ENCODE results near the gene PC. TPM values are rescaled to one million over a fixed set of nuclear protein-coding genes. Genes with fewer than 3 reads are reported as not detected.

PC gene
- total RNA-seq, 1 experiment from 2014 or later = 24.5 TPM

- CTCF ChIA-PET = no interaction called here
- POLR2A ChIA-PET (ENCODE audit: unreplicated experiment) = no interaction called here
- BruUV-seq (replicated peaks) = no TSS peak
These were observed 25.6 kb downstream of the PC start for GRCh38 chr11:66932543-66932942.

DNA sequence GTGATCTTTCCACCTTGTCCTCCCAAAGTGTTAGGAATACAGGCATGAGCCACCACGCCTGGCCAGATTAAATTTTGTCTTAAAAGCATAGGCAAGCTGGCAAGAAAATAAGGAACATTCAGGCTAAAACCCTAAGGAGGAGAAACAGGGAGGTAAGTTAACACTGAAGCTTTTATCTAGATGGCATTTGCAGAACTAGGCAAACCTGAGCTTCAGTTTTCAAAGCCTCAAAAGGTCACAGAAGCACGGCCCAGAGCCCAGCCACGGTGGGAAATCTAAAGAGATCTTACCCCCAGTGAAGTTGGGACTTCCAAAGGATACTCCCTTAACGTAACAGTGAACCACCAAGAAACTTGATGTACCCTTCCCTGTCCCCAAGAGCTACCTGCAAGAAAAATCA, 28.4 kb downstream of the PC start:
- no peaks in the 10 kb centered on the region for H4K20me1 ChIP-seq (ENCODE audit: low read length)
- no peak overlapping the region for H2AFZ ChIP-seq (ENCODE audit: low read length)
- H3K9me2 ChIP-seq (replicated peaks; ENCODE audit: low read length) = no peaks in the 10 kb centered on the region
- H3K4me1 ChIP-seq (ENCODE audit: insufficient read depth, low read length) = peaks cover 5% of the 10 kb centered on the region; the same call in 1 of the 2 replicates
- ChIA-PET CTCF (no interaction called here), POLR2A (ENCODE audit: unreplicated experiment) (no interaction called here)
- H3K9ac ChIP-seq (ENCODE audit: low read length) = no peak overlapping the region
- no peak for DNase-seq
- no peaks in the 10 kb centered on the region for H3K79me2 ChIP-seq (ENCODE audit: low read length)
- no peak for ATAC-seq
- intact Hi-C loops (cut with micrococcal nuclease) = no loop called here
- H3K9me3 ChIP-seq (ENCODE audit: low read length) = no peaks in the 10 kb centered on the region
- no peak for TF ChIP-seq EZH2phosphoT487 (IDR thresholded peaks at IDR 0.05; ENCODE audit: borderline replicate concordance, low read length)
- no peak for TF ChIP-seq EZH2 (IDR thresholded peaks at IDR 0.05; ENCODE audit: low read length, unreplicated experiment)
- TF ChIP-seq CTCF (conservative IDR thresholded peaks at IDR 0.05; ENCODE audit: low read depth, low read length) = no peak
- no peak overlapping the region for H3K4me2 ChIP-seq (ENCODE audit: low read length)
- H3K27ac ChIP-seq (ENCODE audit: low read length) = no peak overlapping the region
- no peaks in the 10 kb centered on the region for H3F3A ChIP-seq (ENCODE audit: low read length, unreplicated experiment)
- no peak overlapping the region for H3K4me3 ChIP-seq (ENCODE audit: low read length)
- H3K36me3 ChIP-seq (ENCODE audit: low read depth, low read length) = no peaks in the 10 kb centered on the region
- no TSS peak for BruUV-seq (replicated peaks)
- no peaks in the 10 kb centered on the region for H3K27me3 ChIP-seq (ENCODE audit: low read length)

More at GRCh38 chr11:66932543-66932942, 25.6 kb downstream of the PC start:
- H2AFZ ChIP-seq (ENCODE audit: low read length) = no peak overlapping the region
- H3K27ac ChIP-seq (ENCODE audit: low read length) = no peak overlapping the region
- H3K4me1 ChIP-seq (ENCODE audit: insufficient read depth, low read length) = peaks cover 5% of the 10 kb centered on the region; the same call in 1 of the 2 replicates
- H3K36me3 ChIP-seq (ENCODE audit: low read depth, low read length) = no peaks in the 10 kb centered on the region
- intact Hi-C loops (cut with micrococcal nuclease) = no loop called here
- no peaks in the 10 kb centered on the region for H3F3A ChIP-seq (ENCODE audit: low read length, unreplicated experiment)
- no peaks in the 10 kb centered on the region for H3K9me2 ChIP-seq (replicated peaks; ENCODE audit: low read length)
- H3K9ac ChIP-seq (ENCODE audit: low read length) = no peak overlapping the region
- no peaks in the 10 kb centered on the region for H3K9me3 ChIP-seq (ENCODE audit: low read length)
- H3K79me2 ChIP-seq (ENCODE audit: low read length) = no peaks in the 10 kb centered on the region
- ATAC-seq (no peak), DNase-seq (no peak)
- no peak overlapping the region for H3K4me2 ChIP-seq (ENCODE audit: low read length)
- no peaks in the 10 kb centered on the region for H4K20me1 ChIP-seq (ENCODE audit: low read length)
- TF ChIP-seq EZH2phosphoT487 (IDR thresholded peaks at IDR 0.05; ENCODE audit: borderline replicate concordance, low read length) = no peak
- TF ChIP-seq EZH2 (IDR thresholded peaks at IDR 0.05; ENCODE audit: low read length, unreplicated experiment) = no peak
- TF ChIP-seq CTCF (conservative IDR thresholded peaks at IDR 0.05; ENCODE audit: low read depth, low read length) = no peak
- H3K27me3 ChIP-seq (ENCODE audit: low read length) = no peaks in the 10 kb centered on the region
- no peak overlapping the region for H3K4me3 ChIP-seq (ENCODE audit: low read length)

- ChIA-PET POLR2A (ENCODE audit: unreplicated experiment) (no interaction called here), CTCF (no interaction called here)
- Histone ChIP-seq H3K4me3 (ENCODE audit: low read length) (no peak overlapping the region), H3K4me1 (ENCODE audit: insufficient read depth, low read length) (peaks cover 5% of the 10 kb centered on the region; the same call in 1 of the 2 replicates), H3K27ac (ENCODE audit: low read length) (no peak overlapping the region), H2AFZ (ENCODE audit: low read length) (no peak overlapping the region), H3K27me3 (ENCODE audit: low read length) (no peaks in the 10 kb centered on the region), H3K79me2 (ENCODE audit: low read length) (no peaks in the 10 kb centered on the region), H3K9me3 (ENCODE audit: low read length) (no peaks in the 10 kb centered on the region), H3K9me2 (replicated peaks; ENCODE audit: low read length) (no peaks in the 10 kb centered on the region), H3K9ac (ENCODE audit: low read length) (no peak overlapping the region), H3F3A (ENCODE audit: low read length, unreplicated experiment) (no peaks in the 10 kb centered on the region), H3K36me3 (ENCODE audit: low read depth, low read length) (no peaks in the 10 kb centered on the region), H4K20me1 (ENCODE audit: low read length) (no peaks in the 10 kb centered on the region), H3K4me2 (ENCODE audit: low read length) (no peak overlapping the region)
- ATAC-seq (no peak), DNase-seq (no peak)
- no TSS peak for BruUV-seq (replicated peaks)
- no peak for TF ChIP-seq EZH2phosphoT487 (IDR thresholded peaks at IDR 0.05; ENCODE audit: borderline replicate concordance, low read length)
- no peak for TF ChIP-seq CTCF (conservative IDR thresholded peaks at IDR 0.05; ENCODE audit: low read depth, low read length)
- TF ChIP-seq EZH2 (IDR thresholded peaks at IDR 0.05; ENCODE audit: low read length, unreplicated experiment) = no peak
- intact Hi-C loops (cut with micrococcal nuclease) = no loop called here
These were observed 33.9 kb downstream of the PC start for GRCh38 chr11:66924272-66924671.

All from PC-3 (cell line).